IPS DF 19.7 (cell line): ENCODE measurements around the gene CACNG5.

Experiments
- DNase-seq: peaks from one replicate; pipeline ENCODE4 v3.0.0-alpha.2; 2013; ENCODE audit warnings: low read depth, low spot score

Gene CACNG5

GRCh38 chr17:66904760-66905624, 70.1 kb downstream of the CACNG5 start:
- DNase-seq = no peak

GRCh38 chr17:66906321-66907278, 71.7 kb downstream of the CACNG5 start:
- DNase-seq = peak; percentile 35

DNA sequence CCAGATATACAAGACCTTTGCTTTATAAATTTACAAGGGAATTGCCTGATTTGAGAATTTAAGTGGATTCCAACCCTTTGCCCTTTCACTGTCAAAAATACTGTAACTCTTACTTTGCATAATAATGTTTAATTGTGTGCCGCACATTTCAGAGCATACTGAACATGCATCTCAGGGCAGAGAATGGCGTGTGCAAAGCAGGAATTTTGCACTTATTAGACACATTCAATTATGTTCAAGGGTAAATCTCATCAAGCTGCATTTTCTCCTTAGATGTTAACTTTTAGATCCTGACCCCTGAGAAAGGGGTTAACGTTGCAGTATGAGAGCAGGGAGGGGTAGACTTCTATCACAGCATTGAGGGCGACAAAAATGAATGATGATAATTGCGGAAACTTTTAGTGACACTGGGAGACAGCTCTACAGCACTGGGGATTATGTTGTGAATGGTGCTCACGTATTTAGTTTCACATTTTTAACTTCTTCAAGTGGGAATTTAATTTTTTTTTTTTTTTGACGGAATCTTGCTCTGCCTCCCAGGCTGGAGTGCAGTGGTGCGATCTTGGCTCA, 75.0 kb downstream of the CACNG5 start:
- no peak for DNase-seq

GRCh38 chr17:66910651-66911285, 75.9 kb downstream of the CACNG5 start:
- DNase-seq = no peak

DNA sequence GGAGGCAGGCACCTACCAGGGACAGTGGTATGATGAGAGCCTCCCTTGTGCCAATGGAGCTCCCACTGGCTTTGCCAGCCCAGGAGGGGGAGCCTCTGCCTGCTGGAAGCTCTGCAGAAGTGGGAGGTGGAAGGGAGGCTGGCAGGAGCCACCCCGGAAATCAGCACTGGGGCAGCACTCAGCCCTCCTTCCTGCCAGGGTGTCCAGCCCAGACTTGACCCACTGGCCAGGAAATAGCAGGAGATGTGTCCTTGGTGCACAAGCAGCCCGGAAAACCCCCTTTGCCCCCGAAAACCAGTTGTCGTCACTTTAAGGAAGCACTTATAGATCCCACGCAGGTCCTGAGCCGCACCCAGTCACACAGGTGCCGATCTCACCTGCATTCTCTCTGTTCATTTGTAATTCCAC, 80.3 kb downstream of the CACNG5 start:
- no peak for DNase-seq

- DNase-seq = no peak
Observed at GRCh38 chr17:66915792-66916191, 80.9 kb downstream of the CACNG5 start.

DNA sequence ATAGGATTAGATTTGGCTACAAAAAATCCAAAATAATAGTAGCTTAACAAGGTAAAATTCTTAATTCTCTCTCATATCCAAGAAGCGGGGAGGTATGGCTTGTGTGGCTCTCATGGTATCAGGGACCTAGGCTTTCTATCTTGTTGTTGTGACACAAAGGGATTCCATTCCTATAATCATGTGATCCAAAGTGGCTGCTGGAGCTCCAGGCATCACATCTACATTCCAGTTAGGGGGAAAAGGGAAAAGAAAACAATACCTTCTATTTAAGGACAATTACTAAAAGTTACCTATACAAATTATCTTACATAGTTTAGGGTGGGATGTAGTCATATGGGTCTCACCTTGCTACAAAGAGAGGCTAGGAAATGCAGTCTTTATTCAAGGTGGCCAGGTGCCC, 82.0 kb downstream of the CACNG5 start:
- no peak for DNase-seq

GRCh38 chr17:66918896-66919295, 84.0 kb downstream of the CACNG5 start:
- DNase-seq = no peak

- DNase-seq = no peak
Observed at GRCh38 chr17:66920435-66920834, 85.5 kb downstream of the CACNG5 start.

GRCh38 chr17:66920950-66921349, 86.0 kb downstream of the CACNG5 start:
- DNase-seq = no peak

- no peak for DNase-seq
Observed at GRCh38 chr17:66923886-66924285, 89.0 kb downstream of the CACNG5 start.

DNA sequence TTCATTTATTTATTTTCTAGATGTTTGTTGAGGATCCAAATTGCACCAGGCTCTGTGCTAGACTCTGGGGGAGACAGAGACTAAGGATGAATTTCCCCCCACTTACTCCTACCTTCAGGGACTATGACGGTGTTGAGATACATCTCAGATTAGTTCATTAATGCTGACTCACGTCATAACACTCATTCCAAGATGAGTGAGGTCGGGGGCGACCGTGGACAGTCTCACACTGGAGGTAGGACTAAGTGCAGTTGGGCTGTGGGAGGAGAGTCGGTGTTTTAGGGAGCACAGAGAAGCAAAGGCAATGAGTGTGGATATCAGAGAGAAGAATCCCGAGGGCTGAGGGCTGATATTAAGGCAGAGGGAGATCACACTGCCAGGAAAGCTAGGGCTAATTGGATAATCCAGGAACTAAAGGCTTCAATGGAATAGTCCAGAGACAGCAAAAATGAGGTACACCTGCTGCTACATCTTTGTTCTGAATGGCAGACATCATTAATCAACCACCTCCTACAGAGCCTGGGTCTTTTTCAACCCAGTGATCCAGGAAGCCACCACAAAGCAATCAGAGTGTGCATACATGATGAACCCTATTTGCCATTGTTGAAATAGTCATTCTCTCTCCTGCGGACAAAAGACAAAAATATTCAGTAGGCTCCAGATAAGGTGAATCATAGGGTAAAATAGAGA, 91.0 kb downstream of the CACNG5 start:
- no peak for DNase-seq

GRCh38 chr17:66928949-66929348, 94.0 kb downstream of the CACNG5 start:
- no peak for DNase-seq

DNA sequence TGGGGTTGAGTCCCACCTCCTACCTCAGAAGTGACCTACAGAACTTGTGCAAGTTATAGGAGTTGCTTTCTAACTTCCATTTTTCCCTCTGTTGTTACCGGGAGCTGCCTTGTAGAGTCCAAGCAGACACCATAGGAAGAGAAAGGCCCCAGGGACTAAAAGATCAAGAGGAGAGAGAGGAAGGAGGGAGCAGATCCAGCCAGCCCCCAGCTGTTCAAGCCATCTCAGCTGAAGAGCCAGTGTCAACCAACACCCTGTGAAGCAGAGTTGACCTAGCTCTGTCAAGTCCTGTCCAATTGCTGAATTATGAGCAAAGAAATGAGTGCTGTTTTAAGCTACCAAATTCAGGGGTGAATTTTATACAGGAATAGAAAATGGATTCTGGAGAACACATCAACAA, 94.7 kb downstream of the CACNG5 start:
- no peak for DNase-seq

DNA sequence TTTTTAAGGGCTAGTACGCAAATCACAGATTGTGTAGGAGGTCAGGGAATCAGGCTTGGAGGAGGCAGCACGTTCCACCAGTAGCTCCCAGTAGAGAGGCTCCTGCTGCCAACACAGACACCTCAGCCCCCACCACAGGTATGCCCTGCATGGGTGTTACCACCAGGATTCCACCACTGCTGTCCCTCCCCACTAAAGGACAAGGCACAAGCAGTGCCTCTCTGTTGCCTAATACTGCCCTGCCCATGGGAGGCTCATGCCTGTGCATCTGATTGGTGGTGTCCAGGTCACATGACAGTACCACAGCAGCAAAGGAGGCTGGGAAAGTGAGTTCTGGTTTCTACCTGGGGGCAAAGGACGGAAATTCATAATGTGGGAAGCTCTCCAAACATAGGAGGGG, 96.0 kb downstream of the CACNG5 start:
- DNase-seq = no peak

- DNase-seq = no peak
Observed at GRCh38 chr17:66932311-66932710, 97.4 kb downstream of the CACNG5 start.

DNA sequence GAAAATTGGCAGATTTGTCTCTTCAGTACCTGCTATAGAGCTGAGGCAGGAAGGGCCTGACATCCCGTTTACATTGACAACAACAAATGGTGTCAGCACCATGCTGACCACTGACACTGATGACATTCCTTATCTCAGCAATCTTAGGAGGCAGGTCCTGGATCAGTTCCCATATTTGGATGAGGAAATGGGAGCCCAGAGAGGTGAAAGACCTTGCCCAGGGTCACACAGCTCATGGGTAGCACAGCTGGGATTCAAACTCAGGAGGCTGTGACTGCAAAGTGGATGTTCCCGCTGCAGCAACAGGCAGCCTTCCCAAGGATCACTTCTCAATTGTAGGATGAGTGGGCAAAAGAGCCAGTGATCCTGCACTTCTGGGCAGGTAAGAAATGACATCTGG, 99.1 kb downstream of the CACNG5 start:
- DNase-seq = no peak
